NCI-H524 treated with DMSO at 0.1 percent for 48 hours (cell line): ENCODE measurements around the gene VEZF1.

Experiments used
- DNase-seq: peaks from one replicate; lab custom pipeline; 2025; lab: John Stamatoyannopoulos, UW

The VEZF1 gene, protein sequence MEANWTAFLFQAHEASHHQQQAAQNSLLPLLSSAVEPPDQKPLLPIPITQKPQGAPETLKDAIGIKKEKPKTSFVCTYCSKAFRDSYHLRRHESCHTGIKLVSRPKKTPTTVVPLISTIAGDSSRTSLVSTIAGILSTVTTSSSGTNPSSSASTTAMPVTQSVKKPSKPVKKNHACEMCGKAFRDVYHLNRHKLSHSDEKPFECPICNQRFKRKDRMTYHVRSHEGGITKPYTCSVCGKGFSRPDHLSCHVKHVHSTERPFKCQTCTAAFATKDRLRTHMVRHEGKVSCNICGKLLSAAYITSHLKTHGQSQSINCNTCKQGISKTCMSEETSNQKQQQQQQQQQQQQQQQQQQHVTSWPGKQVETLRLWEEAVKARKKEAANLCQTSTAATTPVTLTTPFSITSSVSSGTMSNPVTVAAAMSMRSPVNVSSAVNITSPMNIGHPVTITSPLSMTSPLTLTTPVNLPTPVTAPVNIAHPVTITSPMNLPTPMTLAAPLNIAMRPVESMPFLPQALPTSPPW

DNA sequence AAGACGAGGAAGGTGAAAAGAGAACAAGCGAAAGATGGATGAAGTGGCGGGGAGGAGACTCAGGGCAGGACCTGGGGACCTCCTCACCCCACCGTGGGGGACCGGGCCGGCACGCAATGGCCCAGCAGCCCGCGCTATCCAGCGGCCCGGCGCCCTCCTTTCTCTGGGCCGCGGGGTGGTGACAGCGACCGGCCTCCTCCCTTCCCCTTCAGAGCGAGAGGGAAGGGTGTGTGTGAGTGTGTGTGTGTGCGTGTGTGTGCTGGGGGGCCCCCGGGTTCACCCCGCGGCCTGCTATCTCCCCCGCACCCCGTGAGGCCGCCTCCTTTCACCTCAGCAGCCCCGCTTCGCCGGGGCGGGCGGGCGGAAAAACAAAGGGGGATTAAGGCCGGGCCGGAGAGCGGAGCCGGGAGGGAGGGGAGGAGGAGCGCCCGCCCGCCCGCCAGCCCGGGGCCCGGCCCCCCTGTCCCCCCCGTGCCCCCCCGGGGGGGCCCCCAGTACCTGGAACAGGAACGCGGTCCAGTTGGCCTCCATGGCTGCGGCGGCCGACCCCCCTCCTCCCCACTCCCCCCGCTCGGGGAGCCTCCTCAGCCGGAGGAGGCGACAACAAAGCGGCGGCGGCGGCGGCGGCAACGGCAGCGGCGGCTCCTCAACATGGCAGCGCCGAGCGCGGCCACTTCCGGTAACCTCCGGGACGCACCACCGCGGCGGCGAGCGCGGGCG, at the start of gene VEZF1:
Gene VEZF1 (minus strand): TSS at position 674 of the 720 bp plus-strand sequence. CDS start 143 bp downstream, at position 531.
- no peak for DNase-seq

DNA sequence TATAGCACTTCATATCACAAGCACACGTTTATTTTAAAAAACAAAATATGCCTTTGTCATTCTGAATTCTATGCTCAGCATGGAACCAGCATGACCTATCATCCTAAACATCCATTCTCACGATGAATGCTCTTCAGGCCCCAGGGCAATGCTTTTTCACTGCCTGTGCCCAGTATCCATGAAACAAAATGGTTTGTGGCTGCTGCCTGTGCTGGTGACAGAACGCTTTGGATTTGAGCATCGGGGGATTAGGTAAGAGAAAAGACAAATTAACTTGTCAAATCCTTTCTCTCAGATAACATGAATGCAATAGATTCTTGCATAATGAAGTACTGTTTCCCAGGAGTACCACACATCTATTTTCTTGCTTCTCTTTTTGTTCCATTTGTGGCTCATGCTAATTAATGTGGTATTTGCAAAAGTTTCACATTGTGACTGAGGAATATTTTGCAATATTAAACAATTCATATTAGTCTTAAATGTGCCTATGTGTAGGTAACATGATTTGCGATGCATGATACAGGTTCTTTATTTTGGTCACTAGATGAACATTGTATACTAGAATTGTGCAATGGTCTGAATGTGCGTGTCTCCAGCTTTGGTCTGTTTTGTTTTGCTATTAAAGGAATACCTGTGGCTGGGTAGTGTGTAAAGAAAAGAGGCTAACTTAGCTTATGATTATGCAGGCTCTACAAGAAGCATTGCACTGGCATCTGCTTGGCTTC, 44.8 kb upstream of the VEZF1 start:
- DNase-seq = no peak

DNA sequence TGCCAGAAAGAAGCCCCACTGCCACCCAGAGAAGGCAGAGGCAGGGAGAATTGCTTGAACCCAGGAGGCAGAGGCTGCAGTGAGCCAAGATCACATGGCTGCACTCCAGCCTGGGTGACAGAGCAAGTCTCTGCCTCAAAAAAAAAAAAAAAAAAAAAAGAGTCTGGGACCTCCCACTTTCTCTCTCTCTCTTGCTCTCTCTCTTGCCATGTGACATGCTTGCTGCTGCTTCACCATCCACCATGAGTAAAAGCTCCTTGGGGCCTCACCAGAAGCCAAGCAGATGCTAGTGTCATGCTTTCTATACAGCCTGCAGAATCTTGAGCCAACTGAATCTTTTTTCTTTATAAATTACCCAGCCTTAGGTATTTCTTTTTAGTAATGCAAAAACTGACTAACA, 40.5 kb upstream of the VEZF1 start:
- DNase-seq = no peak

DNA sequence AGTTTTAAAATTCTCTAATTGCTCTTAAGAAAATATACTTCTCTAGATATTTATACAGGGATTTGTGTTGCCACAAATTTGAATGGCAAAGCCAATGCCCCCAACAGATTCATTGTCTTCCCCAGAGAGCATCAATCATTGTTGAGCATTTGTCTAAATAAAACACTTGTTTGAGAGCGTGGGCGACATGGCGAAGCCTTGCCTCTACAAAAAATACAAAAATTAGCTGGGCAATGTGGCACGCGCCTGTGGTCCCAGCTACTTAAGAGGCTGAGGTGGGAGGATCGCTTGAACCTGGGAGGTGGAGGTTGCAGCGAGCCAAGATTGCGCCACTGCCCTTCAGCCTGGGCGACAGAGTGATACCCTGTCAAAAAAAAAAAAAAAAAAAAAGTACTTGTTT, 32.3 kb upstream of the VEZF1 start:
- DNase-seq = no peak

DNA sequence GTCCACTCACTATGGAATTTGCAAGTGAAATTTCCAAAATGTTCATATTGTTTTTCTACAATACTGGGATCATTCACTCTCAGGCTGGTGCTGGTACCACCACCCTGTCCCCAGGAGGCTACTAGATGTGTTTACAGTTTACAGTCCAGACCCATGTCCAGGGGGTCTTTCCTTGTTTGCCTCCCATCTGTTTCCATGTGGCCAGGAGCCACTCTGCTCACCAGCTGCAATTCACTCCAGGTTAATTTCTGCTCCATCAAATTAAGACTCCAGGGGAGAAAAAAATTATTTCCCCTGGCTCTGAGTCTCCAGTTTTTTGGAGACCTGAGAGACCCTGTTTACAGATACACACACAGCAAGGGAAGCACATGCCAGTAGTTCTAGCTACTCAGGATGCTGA, 31.5 kb upstream of the VEZF1 start:
- DNase-seq = no peak

DNA sequence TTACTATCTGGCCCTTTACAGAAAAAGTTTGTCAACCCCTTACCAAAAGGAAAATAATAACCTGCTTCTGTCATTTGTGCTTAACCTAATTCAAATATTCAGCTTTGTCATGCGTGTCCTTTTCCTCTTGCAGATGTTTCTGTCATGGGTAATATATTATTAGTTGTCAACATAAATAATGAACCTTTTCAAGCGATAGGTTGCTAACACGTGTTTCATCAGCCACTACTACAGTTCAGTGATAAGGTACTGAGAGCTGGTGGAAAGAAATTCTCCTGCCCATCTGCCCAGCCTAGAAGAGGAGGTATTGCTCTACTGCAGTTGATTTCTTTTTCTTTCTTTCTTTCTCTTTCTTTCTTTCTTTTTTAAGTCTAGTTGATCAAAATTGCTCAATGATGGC, 31.0 kb upstream of the VEZF1 start:
- no peak for DNase-seq

DNA sequence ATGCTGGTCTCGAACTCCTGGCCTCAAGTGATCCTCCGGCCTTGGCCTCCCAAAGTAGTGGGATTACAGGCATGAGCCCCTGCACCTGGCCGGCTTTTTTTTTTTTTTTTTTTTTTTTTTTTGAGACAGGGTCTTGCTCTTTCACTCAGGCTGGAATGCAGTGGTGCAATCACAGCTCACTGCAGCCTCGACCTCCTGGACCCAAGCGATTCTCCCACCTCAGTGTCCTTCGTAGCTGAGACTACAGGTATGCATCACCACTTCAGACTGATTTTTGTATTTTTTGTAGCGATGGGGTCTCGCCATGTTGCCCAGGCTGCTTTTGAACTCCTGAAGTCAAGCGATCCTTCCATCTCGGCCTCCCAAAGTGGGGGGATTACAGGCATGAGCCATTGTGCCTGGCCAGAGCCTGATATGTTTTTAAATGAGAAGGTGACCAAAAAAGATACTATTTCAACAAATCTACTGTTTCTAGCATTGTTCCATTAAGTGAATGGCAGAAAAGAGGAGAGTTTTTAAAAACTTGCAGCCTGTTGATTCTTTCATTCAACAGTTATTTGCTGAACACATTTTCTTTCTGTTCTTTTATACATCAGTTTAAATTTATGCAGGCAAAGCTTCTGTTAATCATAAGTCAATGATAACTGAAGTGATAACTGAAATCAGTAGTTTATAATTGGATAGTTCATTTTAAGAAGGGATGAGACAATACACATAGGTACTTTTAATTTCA, 22.2 kb upstream of the VEZF1 start:
- DNase-seq = no peak

DNA sequence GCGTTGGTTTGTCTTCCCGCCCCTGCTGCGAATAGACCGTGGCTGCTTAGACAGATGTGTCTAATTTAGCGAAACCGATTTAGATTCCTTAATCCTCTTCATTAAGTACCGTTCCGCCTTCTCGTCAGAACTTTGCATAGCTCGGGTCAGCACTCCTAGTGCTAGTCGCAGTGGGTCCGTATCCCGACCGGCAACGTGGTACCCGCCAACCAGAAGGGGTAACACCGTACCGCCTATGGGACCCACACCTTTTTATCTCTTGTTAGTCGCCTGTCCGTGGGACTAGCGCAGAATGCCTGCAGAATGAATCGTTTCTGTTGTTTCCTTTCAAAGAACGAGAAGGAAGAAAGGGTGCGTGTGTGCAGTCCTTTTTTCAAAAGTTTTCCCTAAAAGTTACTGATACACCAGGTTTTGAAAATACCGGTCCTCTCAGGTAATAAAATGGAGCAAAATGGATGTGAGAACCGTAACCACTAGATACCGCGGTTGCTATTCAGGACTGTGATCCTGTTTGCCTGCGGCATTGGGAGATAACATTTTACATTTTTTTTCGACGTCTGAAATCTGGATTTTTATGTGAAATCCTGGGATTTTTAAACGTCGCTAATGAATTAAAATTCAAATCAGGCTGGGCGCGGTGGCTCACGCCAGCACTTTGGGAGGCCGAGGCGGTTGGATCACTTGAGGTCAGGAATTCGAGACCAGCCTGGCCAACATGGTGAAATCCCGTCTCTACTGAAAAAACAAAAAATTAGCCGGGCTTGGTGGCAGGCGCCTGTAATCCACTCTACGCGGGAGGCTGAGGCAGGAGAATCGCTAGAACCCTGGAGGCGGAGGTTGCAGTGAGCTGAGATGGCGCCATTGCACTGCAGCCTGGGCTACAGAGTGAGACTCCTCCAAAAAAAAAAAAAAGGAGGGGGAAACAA, 20.0 kb upstream of the VEZF1 start:
- no peak for DNase-seq

DNA sequence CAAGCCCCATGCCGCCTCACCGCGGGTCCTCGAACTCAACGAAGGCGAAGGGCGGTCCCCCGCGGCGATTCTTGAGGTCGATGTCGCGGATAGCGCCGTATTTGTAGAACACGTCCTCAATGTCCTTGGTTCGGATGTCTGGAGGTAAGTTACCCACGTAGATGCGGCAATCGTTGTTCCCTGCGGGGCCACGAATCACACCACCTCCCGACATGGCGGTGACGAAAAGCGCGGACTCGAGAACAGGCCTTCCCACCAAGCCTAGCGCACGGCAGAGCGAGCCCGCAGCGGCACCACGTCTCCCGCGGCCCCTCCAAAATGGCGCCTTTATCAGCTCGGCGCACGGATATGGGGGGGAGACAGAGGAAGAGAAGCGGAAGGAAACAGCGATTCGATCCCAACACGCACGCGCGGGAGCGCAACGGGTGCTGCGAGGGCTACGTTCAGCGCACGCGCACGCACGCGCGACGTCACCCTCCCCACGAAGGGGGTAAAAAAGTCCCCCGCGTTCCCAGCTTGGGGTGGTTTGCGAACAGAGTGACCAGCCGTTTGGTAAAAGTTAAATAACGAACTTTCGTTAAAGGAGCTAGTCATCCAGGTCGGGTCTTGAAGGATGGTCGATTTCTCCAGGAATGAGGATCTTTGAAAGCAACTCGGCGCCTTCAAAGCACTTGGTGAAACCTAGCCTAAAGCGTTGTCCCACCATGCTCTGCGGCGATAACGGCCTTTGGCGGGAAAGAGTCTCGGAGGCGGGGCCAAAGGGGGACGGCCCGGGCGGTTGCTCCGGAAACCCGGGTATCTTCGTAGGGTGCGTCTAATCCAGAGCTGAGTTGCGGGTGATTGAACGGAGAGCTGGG, 19.1 kb upstream of the VEZF1 start, which contains the start of gene SRSF1:
Gene SRSF1 (minus strand): TSS at position 323 of the 857 bp plus-strand sequence. CDS start 109 bp downstream, at position 214.
- DNase-seq = peak; percentile 93

DNA sequence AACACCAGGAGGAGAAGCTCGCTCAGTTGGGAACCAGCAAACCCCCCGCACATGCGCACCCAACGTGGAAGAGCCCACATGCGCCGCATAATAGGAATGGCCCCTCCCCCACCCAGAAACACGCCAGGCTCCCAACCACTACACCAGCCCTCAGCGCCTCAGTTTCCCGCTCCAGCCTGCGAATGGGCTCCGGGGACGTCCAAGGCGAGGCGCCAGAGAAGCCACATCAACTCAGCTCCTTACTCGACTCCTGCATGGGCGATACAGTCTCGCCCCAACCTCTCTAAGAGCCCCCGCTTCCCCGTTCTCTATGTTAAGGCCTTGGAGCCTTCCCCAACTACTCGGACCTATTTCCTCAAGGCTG, 18.5 kb upstream of the VEZF1 start:
- DNase-seq = peak; percentile 35

DNA sequence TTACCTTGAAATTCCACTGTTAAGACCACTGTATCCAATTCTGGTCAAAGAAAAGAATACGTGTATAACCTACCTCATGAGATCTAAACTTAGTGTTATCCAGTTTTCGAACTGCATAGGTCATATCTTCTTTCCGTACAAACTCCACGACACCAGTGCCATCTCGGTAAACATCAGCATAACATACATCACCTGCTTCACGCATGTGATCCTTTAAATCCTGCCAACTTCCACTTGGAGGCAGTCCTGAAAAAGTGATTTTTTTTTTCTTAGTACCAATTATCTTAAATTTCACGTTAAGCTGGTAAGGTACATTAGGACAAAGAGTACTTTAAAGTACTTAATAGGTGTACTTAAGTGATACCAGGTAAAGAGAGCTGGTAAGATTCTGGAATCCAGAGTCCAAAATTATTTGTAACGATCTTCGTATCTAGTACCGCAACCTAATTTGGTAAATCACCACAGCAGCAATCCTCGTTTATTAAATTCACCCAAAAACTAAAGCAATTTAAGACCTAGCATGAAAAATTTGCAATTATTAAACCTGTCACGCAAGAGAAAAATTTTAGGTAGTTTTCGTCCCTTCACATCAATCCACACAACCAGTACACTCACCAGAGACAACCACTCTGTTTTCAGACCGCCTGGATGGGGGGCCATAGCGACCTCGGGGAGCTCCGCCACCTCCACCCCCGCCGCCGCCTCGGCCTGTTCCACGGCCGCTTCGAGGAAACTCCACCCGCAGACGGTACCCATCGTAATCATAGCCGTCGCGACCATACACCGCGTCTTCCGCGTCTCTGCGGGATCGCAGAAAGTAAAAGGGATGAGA, 17.9 kb upstream of the VEZF1 start:
- no peak for DNase-seq

DNA sequence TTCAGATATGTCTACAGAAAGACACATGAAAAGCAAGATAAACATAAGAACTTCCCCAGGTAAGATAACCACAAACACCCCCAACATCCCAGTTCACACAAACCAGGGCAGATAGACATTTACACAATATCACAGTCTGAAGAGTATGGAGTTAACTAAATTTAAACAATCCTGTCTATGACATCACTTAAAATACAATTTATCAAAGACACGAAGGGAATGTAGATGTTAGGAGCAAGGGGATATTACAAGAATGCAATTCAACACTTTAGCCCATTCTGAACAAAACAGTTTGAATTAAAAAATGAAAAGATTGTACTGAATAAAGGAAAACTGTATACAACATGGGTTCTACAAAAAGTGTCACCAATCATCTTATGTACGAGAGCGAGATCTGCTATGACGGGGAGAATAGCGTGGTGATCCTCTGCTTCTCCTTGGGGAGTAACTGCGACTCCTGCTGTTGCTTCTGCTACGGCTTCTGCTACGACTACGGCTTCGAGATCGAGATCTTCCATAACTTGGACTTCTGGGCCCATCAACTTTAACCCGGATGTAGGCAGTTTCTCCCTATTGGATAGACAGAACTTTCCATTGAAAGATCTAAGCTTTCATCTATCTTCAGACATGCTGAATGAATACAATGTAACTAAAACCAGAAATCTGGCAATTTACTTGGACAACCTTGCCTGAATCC, 17.1 kb upstream of the VEZF1 start:
- DNase-seq = no peak

DNA sequence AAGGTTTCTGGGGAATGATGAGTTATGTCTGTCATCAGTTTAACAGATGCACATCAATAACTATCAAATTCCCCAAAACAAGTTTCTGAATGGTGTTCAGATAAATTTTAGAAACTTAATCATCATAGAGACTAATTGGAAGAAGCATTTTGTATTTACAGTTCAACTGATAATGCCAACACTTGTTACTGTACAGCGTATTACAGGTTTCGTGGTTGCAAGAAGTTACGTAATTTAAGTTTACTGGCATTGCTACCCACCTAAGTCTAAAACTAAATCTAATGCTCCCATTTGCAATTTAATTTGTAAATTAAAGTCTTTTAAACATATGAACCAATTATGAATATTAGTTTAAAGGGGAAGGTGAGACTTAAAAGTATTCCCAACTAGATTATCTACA, 16.0 kb upstream of the VEZF1 start:
- no peak for DNase-seq

DNA sequence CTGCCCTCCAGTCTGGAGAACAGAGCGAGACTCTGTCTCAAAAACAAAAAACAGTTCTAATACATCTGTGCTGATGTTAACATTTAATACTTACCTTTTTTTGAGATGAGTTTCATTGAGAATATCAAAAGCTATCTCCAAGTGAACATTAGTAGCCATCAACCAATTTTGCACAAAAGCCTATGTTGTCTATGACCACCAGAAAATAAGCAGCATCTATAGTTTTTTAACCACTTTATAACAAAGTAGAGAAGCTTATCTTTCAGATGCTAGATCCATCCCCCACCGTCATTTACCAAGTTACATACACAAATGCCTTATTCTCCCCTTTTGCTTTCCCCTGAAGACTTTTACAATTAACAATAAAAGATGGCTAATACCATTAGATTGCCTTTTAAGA, 14.9 kb upstream of the VEZF1 start:
- no peak for DNase-seq

DNA sequence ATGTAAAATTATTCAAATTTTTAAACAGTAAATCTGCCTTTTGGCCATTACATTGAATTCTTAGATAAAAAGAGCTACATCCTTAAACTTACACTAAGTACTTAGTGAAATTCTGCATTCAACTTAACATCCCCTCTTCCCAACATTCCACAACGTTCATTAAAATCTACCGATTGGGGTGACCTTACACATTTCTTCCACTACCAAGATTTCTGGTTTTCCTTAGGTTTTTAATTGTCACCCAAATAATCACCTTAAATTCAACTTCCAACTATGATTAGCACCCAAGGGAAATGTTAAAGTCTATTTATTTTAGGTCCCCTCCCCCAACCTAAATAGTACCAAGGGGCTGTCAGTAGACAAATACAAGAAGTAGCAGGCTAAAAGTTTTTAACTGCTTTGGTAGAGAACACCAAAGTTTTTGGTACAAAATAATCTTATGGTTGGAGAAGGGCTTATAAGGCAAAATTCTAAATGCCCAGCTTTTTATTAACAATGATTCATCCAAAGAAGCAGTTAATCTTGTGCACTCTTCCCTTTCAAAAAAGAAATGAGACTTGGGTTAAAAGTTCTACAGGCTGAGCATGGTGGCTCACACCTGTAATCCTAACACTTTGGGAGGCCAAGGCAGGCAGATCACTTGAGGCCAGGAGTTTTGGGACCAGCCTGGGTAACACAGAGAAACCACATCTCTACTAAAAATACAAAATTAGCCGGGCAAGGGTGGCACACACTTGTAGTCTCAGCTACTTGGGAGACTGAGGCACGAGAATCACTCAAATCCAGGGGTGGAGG, 14.3 kb upstream of the VEZF1 start:
- DNase-seq = no peak

DNA sequence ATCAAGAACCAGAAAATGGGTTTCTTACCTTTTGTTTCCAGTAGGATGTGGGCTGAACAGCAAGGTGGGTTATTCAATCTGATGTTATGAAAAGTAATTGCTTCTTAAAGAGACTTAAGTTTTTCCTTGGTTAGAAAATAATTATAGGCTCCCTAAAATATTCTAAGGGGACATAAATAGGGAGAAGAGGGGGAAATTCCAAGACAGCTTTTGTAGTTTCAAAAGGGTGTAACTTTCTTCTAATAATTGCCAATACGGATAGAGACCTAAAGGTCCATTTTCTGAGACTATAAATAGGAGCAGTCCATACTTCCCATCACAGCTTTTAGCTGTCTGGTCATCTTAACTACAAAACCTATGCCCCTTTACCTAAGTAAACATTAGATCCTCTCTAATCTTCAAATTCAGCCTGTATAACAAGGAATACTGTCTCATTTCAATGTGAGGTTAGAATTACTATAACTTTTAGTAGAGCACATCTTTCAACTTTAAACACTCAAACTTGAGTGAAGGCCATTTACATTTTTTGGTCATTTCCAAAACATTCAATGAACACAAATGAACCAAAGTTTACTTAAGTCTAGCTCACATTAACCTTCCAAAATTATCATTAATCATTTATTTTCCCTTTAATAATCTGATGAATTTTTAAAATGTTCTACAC, 13.5 kb upstream of the VEZF1 start:
- no peak for DNase-seq

DNA sequence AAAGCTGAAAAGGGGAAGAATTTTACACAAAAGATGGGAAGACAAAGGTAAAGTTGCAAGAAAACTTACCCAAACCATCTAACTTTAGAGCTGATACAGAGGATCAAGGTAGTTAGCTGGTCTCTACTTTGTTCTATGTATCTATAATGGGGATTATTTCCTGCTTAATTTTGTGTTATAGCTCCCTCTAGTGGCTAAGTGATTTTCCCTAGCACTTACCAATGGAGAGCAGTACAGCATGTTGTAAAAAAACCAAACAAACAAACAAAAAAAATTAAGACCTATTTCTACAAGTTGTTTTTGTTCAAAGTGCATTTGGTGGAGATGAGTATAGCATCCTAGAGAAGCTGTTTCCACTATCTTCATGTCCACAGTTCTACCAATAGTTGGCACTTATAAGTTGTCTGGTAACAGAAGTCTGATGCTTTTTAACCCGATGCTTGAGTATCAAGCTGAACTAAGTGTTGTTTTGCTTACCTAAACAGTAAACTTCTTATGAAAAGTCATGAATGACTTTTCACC, 11.5 kb upstream of the VEZF1 start:
- DNase-seq = no peak
